Peyer's patch (tissue), 4 donors: ENCODE data around the gene PHLDB3.
"Not testable (repeated sequence)": the region's sequence is repeated elsewhere in the genome, so short reads cannot be mapped to it uniquely, and the experiment has no call there.

Experiments used
- CTCF ChIP-seq, 6 experiments: fragments of 450-650 bp in 4 of 6; fragments of 200-600 bp in 2 of 6; sonication (generic) in 1 of 6; IDR thresholded peaks; one replicate each; pipeline ENCODE4 v1.5.1; 2017 to 2019; ENCODE audit warnings: antibody characterized with exemption in 6 of 6, mild to moderate bottlenecking in 3 of 6, moderate library complexity in 1 of 6
- POLR2A ChIP-seq, 2 donors: fragments of 450-650 bp; IDR thresholded peaks; one replicate each; pipeline ENCODE4 v1.5.1; 2017; ENCODE audit warnings: antibody characterized with exemption in 2 of 2, mild to moderate bottlenecking in 2 of 2, moderate library complexity in 2 of 2

GRCh38 chr19:43547926-43548325, 43.4 kb upstream of the PHLDB3 start:
- TF ChIP-seq CTCF, POLR2A (IDR thresholded peaks at IDR 0.05): not testable (repeated sequence)
